Hematopoietic multipotent progenitor cell treated with erythropoietin and hydrocortisone succinate and interleukin-3 and kit ligand, for 6 days (in vitro differentiated cells): Measurements from ENCODE around the gene PRKCA.
"Not testable (repeated sequence)": the region's sequence is repeated elsewhere in the genome, so short reads cannot be mapped to it uniquely, and the experiment has no call there.

Experiments used
- DNase-seq: peaks from one replicate; pipeline ENCODE4 v3.0.0-alpha.2; 2015

The PRKCA gene

DNA sequence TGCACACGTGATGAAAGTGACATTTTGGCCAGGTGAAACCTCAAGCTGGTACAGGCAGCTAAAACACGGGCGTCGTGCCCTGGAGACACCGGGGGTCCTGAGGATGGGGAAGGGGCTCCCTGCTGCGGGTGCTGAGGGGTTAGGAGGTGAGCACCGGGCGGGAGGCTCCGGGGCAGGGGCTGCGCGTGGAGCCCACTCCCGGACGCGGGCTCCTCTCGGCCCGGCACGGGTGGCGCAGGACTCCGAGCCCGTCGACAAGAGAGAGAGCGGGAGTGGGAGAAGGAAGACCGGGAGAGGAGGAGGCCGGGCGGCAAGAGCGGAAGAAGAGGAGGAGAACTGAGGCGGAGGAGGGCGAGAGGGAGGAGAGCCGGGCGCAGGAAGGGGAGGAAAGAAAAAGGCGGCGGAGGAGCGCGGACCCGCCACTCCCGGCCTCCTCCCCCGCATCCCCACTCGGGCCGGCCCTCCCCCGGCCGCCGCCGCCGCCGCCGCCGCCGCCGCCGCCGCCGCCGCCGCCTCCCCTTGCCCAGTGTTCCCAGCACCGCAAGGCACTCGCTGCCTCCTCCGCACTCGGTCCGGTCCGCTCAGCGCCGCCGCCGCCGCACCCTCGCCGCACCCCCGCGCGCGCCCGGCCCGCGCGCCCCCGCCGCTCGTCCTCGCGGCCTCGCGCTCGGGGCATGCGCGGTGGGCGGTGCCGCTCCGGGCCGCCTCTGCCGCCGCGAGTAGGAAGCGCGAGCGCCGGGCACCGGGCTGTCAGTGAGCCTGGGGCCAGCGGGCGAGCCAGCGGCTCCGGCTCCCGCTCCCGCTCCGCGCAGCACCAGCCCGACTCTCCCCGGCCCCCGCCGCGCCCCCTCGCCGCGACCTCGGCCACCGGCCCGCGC is at the start of gene PRKCA:
Gene PRKCA (plus strand): TSS at position 750 of the 878 bp plus-strand sequence.
- peak; percentile 65 for DNase-seq

DNA sequence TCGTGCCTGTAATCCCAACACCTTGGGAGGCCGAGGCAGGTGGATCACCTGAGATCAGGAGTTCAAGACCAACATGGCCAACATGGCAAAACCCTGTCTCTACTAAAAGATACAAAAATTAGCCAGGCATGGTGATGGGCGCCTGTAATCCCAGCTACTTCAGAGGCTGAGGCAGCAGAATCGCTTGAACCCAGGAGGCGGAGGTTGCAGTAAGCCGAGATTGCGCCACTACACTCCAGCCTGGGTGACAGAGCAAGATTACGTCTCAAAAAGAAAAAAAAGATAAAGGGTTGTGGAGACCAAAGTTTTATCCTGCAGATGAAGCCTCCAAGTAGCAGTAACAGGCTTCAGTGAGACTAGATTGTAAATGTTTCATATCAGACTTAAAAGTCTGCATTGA is 49.0 kb upstream of the PRKCA start:
- not testable (repeated sequence) for DNase-seq

DNA sequence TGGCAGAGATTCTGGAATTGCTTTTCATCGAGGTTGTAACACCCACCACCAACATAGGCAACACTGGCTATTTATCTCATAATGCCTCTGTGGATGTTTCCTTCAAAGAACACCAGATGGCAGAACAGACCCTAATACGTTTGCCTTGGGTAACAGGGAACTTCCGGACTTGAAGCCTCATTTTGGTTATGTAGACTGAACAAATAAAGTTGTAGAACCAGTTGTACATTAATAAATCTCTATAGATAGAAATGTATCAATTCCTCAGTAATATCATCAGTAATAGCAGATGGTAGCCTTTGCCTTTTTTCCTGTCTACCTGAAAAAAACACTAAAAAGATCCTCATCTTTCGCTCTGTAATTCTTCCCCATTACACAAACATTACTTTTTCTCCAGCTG is 47.3 kb upstream of the PRKCA start:
- DNase-seq = peak; percentile 84

DNA sequence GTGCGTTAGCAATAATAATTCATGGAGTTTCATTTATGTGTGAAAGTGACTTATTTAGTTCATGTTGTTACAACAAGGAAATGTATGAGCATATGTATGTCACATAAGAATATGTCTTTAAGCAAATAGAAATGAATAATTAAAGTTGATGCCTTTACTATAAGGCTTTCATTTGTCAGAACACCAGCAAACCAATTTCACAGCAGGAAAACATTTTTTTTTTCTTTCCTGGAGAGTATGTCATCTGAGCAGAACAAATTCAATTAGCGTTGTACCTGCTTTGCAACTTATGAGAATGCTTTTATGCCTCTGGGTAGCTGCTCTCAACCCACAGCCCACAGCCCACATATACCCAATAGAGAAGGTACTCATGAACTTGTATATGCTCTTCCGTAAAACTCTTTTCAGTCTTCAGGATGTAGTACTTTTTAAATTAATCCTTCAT is 46.9 kb upstream of the PRKCA start:
- DNase-seq = no peak

DNA sequence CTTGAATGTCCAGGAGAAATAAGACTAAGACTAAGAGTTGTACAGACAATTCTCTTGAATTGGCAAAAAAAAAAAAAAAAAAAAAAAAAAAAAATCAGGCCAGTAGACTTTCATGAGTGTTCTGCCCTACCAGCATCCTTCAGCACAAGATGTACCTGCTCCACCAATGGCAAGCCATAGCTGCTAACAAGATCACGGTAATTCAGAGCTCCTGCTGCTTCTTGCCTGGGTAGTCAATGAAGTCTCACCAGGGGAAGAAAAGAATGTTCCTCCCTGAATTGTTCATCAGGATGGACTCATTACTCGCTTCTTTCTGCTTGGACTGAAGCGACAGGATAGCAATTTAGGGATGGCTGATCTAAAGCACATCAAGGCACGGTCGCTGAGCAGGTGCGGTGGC is 42.1 kb upstream of the PRKCA start:
- no peak for DNase-seq

DNA sequence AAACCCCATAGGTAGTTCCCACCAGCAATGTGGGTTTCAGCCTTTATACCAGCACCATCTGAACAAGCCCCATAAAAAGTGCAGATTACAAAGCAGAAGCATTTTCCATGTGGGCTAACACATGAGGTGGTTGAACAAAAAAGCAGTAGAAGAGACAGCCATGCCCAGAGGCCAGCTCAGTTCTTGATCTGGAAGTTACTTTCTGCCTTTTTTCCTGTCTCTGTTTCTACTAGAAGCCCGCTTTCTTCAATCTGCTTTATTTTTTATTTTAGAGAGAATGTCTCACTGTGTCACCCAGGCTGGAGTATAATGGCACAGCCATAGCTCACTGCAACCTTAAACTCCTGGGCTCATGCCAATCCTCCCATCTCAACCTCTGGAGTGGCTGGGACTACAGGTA is 41.7 kb upstream of the PRKCA start:
- no peak for DNase-seq

DNA sequence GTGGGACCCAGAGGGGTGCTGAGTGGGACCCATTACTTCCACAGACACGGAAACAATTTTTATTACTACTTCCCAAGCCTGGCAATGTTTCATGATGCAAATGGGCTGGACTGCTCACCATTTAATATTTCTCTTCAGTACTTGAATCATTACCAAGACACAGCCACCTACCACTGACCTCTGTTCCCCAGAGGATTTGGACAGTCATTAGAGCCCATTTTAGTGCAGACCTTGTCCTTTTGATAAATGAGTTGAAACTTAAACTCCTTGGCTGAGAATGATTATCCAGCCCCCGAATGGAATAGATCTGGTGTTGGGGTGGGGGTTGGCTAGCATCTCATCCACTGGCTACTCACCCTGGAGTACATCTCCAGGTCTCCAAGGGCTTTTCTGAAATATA is 39.6 kb upstream of the PRKCA start:
- DNase-seq = no peak

DNA sequence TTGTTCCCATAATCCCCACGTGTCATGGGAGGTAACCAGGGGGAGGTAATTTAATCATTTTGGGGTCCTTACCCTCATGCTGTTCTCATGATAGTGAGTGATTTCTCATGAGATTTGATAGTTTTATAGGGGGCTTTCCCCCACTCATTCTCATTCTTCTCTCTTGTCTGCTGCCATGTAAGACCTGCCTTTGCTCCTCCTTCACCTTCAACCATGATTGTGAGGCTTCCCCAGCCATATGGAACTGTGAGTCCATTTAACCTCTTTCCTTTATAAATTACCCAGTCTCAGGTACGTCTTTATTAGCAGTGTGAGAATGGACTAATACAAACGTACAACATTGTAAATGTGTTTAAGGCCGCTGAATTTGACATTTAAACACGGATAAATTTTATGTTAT is 37.7 kb upstream of the PRKCA start:
- no peak for DNase-seq

DNA sequence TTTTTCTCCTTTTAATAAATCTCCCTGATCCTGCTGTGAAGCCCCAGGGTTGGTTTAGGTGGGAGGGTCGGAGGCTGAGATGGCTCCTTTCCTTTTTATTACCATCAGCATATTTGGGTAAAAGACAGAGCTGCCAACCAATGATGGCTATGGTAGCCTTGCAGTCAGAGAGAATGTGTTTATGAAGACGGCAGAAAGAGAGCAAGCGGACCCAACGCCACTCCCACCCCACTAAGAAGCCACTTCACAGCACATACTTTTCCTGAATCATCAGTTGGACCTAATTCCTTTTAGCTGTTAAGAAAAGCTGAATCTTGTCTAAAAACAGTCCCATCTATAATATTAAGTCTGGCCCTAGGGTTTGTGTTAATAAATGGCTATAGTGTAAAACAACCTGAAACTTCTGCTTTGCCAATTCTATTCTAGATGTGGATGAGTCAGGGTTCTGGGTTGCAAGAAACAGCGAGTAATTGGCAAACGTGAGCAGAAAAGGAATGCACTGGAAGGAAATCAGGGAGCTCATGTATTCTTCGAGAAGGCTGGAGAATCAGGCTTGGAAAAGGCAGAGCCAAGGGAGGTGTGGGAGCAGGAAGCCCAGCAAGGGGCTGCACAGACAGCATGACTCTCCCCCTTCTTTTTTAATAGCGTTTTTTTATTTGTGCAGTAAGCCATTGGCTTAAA is 34.0 kb upstream of the PRKCA start:
- no peak for DNase-seq

DNA sequence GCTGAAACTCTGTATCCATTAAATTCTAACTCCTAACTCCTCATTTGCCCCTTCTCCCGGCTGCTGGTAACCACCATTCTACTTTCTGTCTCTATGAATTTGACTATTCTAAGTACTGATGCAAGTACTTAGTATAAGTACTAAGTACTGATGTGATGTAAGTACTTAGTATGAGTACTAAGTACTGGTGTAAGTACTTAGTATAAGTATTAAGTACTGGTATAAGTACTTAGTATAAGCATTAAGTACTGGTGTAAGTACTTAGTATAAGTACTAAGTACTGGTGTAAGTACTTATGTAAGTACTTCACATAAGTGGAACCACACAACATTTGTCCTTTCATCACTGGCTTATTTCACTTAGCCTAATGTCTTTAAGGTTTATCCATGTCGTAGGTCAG is 32.3 kb upstream of the PRKCA start:
- no peak for DNase-seq

DNA sequence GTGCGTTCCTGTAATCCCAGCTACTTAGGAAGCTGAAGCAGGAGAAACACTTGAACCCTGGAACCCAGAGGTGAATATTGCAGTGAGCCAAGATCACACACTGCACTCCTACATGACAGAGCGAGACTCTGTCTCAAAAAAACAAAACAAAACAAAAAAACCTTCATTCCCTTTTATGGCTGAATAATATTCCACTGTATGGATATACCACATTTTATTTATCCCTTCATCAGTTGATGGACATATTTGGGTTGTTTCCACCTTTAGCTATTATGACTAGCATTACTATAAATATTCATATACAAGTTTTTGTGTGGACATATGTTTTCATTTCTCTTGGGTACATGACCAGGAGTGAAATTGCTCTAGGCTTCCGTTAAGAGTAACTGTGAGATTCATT is 30.9 kb upstream of the PRKCA start:
- DNase-seq = no peak

DNA sequence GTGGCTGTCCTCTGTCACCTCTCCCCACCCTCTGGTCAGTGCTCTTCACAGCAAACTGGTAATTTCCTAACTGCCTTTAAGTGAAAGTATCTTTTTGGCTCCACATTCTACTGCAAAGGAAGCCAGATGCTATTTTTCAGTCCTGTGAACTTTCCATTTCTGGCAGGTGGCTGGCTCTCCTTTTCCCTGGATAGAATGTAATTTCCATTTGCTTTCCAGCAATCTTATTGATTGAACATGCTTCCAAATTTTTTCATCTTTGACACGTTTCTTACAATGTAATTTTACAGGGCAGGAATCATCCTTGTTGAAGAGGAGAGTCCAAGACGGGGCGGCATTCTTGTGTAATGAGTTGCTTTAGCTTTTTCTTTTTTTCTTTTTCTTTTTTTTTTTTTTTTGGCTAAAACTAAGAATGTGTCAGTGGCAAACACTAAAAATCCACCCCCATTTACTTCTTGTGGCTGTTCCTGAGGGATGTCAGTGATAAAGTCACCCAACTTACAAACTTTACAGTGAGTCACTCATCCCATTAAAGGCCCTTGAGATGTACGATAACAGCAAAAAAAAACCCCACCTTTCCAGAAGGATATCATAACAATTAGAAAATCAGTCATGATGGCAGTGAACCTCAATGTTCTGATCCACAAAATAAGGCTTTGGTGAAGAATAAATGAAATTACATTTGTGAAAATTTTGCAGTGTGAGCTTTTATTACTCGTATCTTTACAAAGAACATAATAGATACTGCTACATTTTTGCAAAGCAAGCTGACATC is 29.4 kb upstream of the PRKCA start:
- no peak for DNase-seq

DNA sequence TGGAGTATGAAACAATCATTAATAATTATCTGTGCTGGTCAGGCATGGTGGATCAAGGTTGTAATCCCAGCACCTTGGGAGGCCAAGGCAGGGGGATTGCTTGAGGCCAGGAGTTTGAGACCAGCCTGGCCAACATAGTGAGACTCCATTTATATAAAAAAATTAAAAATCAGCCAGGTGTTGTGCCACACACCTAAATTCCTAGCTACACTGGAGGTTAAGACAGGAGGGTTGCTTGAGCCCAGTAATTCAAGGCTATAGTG is 28.9 kb upstream of the PRKCA start:
- no peak for DNase-seq

DNA sequence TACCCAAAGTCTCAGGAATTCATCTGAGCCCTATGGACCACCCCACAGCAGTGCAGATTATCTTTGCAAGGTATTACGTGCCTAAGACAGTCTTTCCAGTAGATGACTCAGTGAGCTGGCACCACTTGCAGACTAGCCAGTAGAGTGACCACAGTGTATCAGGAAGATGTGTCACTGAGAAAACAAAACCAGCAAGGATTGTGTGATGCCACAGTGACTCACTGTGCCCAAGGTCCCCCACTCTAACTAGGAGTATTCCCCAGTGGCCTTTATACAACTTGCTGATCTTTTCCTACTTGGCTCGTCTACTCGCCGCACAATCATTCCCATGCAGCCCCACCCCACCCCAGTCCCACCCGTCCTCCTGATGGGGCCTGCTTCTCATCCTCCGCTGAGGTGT is 26.8 kb upstream of the PRKCA start:
- no peak for DNase-seq

DNA sequence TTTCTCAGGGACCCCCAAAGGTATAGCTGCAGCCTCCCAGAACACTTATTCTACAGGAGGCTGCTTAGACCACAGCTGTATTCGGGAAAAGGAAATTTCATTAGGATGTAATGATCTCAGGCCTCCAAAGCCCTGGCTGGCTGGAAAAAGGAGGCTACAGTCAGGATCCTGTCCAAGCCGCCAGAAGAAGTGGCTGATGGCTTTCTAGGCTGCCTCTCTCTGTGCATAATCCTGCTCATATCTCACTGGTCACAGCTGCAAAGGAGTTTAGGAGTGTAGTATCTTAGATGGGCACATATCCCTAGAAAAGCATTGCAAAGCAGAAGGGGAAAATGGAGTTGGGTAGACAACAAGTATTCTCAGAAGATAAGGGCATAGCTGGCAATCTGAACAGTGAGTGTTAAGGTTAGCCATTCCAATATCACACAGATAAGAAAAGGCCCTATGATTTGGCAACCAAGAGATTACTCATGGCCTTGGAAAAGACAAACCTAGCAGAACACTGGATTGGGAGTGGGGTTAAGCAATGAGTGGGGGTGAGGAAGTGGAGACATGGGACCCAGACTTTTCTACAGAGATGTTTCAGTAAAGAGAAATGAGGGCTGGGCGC is 26.0 kb upstream of the PRKCA start:
- no peak for DNase-seq

DNA sequence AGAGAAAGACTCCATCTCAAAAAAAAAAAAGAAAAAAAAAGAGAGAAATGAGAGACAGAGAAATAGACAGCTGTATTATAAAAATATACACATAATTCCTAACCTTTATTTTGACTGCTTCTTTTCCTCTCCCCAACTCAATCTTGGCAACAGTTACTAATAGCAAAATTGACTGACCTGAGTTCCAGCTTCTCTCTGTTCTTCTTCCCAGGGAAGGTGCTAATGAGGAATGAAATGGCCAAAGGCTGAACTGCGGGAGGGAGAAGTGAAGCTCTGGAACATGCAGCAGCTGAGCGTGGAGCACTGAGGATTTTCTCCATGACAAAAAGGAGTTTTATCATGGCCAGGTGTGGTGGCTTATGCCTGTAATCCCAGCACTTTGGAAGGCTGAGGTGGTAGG is 25.2 kb upstream of the PRKCA start:
- no peak for DNase-seq

DNA sequence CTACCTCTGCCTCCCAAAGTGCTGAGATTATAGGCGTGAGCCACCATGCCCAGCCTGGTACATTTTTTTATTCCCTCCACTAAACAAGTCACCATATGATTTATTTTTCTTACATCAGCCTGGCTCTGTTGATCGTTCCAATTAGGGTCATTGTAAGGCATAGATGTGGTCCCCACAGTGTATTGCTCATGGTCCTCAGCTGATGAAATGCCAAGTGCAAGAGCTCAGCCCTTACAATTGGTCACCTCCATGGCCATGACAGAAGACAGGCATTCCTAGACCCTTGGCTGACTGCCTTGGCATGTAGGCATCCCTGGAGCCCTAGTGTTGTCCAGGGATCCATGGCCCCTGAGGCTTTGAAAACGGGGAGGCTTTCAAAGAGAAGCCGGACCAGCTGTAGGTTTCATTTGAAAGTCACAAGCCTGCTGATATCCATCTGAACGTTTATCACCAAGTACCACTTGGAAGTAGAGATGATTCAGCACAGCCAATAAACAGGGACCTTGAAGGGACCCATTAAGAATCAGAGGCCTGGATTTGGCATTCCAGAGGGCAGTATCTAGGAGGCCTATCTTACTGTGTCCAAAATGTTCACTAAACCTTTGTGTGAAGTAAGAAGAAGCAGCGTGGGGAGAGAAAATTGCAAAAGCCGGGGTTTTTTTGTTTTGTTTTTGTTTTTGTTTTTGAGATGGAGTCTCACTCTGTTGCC is 20.6 kb upstream of the PRKCA start:
- DNase-seq = no peak

DNA sequence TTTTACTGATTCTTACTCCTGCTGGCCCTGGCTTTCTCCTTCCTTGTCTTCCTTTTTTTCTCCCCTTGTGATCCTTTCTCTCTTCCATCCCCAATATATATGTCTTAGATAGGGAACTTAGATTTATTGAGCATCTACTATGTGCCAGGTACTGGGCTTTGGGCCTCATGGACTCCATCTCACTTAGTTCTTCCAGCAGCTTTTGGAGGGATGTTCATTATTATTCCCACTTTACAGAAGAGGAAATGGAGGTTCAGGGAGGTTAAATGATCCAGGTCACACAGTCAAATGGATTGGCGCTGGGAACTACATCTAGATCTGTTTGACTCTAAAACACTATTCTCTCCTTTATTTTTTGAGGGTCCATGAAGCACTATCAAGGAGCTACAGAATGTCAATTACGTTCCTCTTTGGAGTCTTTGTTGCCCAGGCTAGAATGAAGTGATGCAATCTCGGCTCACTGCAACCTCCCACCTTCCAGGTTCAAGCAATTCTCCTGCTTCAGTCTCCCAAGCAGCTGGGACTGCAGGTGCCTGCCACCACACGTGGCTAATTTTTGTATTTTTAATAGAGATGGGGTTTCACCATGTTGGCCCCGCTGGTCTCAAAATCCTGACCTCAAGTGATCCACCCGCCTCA is 19.0 kb upstream of the PRKCA start:
- no peak for DNase-seq

DNA sequence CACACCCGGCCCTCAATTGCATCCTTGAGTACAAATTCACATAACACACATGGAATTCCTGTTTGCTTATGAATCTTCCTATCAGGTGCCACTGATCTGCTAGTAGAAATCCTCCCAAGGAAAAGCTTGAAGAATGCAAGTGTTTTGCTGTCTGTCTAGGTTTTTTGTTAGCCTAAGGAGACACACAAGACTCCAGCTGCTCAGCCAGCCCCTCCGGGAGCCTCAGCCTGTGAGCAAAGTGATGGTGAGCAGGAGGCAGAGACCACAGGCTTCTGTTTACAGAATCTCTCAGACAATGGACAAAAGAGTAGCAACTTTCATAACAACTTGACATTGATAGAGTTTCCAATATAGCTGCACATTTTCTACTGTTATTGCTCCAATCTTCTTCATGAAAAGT is 18.4 kb upstream of the PRKCA start:
- DNase-seq = no peak

DNA sequence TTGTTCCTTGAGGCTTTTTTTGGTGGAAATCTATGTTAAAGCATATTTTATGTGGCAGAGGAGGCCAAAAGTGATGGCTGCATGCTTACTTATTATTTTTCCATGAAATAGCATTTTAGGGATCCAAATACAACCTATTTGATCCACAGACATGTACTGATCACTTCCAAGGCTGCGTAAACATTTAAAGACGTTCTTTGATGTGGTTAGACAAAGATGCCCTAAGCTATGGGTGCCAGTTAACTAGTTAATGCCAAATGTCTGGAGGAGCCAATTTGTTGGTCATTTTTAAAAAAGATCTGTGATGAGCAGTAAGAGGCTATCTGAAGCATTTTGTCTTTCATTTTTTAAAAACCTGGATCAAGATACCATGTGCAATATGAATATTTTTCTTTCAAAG is 17.3 kb upstream of the PRKCA start:
- no peak for DNase-seq

DNA sequence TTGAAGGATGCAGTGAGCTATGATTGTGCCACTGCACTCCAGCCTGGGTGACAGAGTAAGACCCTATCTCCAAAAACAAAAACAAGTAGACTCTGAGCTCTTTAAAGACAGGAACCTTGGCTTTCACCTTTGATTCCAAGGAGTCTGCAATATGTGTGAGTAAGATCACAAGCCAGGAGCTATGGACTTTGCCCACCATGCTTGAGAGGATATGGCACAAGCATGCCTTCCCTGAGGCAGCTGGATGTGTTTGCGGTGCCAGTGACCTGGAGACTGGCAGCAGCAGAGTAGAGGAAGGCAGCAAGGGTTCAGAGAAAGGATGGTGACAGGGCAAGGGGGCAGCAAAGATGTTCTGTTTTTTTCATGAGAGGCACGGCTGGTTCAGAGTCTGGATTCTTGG is 14.5 kb upstream of the PRKCA start:
- DNase-seq = no peak

DNA sequence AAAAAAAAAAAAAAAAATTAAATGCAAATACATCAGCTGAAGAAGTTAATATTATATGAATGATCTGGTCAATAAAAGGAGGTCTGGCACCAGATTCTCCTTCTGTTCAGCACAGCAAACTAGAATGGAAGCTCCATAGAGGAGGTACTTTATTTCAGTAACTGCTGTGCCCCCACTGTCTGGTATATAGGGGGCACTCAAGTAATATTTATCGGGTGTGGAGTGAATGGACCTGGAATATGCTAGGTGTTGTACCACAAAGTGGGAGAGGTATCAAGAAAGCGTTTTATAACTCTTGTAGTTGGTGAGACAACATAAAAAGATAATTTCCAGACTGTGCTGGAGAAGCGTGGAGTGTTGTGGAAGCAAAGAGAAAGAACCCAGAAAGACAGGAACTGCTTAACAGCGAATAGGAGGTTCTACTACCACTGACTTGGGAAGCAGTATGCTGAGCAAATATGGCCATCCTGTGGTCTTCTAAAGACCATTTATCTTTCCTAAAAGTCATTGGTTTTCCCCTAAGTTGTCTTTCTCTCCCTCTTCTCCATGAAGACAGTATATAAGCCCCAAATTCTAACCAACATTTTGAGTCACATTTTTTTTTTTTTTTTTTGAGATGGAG is 12.2 kb upstream of the PRKCA start:
- DNase-seq = peak; percentile 29
